C4-2B (cell line): ENCODE results near the gene ANGPTL5.

Source experiments
- ZFX ChIP-seq: fragments of 450-650 bp; IDR thresholded peaks from 2 replicates; pipeline ENCODE4 v1.6.1; 2017
- TF ChIP-seq, protein P1 (sequence below): fragments of 450-650 bp; conservative IDR thresholded peaks from 2 replicates; pipeline ENCODE4 v1.5.1; 2017; ENCODE audit warnings: mild to moderate bottlenecking

DNA sequence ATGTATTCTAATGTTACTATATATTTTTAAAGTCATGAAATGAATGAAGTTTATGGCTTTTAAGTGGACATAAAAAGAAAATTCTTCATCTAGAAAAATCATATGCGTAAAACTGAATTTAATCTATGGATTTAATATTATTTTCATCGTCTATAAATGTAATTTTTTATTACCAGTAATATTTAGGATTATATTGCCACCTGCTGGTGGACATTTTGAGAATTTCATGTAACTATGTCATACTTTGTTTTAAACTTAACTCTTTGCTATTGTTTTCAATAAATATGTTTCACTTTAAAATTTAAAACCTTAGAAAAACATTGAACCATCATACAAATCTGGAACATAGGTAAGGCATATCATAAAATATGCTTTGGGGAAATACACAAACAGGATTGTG lies 68.1 kb downstream of the ANGPTL5 start:
- TF ChIP-seq, protein P1, sequence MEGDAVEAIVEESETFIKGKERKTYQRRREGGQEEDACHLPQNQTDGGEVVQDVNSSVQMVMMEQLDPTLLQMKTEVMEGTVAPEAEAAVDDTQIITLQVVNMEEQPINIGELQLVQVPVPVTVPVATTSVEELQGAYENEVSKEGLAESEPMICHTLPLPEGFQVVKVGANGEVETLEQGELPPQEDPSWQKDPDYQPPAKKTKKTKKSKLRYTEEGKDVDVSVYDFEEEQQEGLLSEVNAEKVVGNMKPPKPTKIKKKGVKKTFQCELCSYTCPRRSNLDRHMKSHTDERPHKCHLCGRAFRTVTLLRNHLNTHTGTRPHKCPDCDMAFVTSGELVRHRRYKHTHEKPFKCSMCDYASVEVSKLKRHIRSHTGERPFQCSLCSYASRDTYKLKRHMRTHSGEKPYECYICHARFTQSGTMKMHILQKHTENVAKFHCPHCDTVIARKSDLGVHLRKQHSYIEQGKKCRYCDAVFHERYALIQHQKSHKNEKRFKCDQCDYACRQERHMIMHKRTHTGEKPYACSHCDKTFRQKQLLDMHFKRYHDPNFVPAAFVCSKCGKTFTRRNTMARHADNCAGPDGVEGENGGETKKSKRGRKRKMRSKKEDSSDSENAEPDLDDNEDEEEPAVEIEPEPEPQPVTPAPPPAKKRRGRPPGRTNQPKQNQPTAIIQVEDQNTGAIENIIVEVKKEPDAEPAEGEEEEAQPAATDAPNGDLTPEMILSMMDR: peak; percentile 65
- no peak for TF ChIP-seq ZFX
